ENCODE measurements around the gene DNMT3A. TPM values are rescaled to one million over a fixed set of nuclear protein-coding genes. Genes with fewer than 3 reads are reported as not detected.

Gene DNMT3A
- total and polyA plus RNA-seq, 2 of the 8 experiments (the other 6 are each of a cell fraction or from before 2014, with no cell fraction given) = 33.6 to 178 TPM

DNA sequence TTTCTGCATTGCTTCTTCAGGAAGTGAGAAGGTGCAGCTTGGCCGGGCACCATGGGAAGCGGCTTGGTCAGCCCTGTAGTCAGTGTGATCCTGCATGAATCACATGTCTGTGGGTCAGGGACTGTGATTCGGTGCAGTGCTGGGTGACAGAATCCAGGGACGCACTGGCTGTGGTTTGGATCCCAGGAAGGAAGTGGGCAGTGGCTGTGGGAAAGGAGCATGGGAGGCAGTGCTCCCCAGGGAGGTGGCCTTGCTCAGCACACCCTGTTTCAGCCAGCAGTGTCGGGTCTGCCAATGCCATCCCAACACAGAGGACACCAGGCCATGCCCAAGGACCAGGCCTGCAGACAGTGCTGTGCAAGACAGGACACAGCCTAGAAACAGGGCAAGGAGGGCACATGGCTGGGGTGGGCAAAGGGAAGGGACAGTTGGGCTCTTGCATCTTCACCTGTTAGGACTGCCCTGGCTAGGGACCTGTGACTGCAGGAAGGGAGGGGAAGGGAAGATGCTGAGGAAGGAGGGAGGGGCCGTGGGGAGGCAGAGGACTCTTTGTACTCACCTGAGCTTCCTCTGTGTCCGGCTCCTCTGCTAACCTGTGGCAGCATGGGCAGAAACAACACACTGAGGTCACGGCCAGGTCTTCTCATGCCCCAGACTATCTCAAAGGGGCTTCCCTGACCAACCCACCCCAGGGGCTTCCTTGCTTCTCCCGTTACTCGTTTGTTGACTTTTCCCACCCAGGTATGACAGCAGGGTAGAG is 37.2 kb upstream of the DNMT3A start (continued):
- no peak for TF ChIP-seq HDAC2 (IDR thresholded peaks at IDR 0.05; ENCODE audit: borderline replicate concordance in 1 of 2, low read depth in 2 of 2, low read length in 2 of 2)
- no peak for TF ChIP-seq CREB1 (IDR thresholded peaks at IDR 0.05)
